OCI-LY3 (cell line): ENCODE data around the gene FBXO22.
"Not testable (repeated sequence)": the region's sequence is repeated elsewhere in the genome, so short reads cannot be mapped to it uniquely, and the experiment has no call there.

Experiments used
- EZH2phosphoT487 ChIP-seq: fragments of 200-600 bp; shearing (Covaris generic); IDR thresholded peaks from 2 replicates; pipeline ENCODE4 v1.6.1; 2018; ENCODE audit warnings: antibody characterized with exemption, mixed run types, low read depth
- TF ChIP-seq, protein P1 (sequence below): fragments of 200-600, 300-600 bp; sonication (generic); IDR thresholded peaks from 2 replicates; pipeline ENCODE4 v1.5.1; 2014; ENCODE audit warnings: antibody characterized with exemption, low read length, low read depth

DNA sequence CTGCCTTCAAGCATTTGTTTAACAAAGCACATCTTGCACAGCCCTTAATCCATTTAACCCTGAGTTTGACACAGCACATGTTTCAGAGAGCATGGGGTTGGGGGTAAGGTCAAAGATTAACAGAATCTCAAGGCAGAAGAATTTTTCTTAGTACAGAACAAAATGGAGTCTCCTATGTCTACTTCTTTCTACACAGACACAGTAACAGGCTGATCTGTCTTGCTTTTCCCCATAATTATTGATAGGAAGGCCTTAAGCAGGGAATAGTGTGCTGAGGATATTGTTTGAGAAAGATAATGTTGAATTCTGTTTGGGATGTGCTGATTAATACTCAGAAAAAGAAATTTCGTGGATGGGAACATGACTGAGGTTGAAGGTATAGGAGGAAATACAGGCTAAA lies 32.1 kb upstream of the FBXO22 start:
- TF ChIP-seq, protein P1, sequence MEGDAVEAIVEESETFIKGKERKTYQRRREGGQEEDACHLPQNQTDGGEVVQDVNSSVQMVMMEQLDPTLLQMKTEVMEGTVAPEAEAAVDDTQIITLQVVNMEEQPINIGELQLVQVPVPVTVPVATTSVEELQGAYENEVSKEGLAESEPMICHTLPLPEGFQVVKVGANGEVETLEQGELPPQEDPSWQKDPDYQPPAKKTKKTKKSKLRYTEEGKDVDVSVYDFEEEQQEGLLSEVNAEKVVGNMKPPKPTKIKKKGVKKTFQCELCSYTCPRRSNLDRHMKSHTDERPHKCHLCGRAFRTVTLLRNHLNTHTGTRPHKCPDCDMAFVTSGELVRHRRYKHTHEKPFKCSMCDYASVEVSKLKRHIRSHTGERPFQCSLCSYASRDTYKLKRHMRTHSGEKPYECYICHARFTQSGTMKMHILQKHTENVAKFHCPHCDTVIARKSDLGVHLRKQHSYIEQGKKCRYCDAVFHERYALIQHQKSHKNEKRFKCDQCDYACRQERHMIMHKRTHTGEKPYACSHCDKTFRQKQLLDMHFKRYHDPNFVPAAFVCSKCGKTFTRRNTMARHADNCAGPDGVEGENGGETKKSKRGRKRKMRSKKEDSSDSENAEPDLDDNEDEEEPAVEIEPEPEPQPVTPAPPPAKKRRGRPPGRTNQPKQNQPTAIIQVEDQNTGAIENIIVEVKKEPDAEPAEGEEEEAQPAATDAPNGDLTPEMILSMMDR, result not testable (repeated sequence)
- not testable (repeated sequence) for TF ChIP-seq EZH2phosphoT487
